ENCODE measurements around the gene AFAP1L2. TPM values are rescaled to one million over a fixed set of nuclear protein-coding genes. Genes with fewer than 3 reads are reported as not detected.

Gene AFAP1L2
- total and polyA plus RNA-seq, 7 donors = 0.75 to 3.6 (median 1.7) TPM

DNA sequence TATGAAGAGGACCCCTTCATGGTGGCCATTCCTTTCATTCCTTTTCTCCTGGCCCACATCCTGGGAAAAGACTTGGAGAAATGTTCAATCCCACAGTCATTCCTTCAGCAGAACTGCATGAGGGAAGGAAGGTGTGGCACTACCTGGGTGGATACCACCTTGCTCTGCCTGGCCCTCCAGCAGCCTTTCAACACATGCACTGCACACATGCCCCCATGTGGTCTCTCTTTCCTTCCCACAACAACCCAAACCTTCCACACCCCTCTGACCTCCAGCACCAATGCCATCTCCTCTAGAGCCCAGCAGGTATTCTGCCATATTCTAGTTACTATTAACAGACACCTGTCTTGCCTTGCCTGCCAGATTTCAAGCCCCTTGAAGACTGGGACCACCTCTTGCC lies 40.5 kb upstream of the AFAP1L2 start:
- ATAC-seq (no peak), DNase-seq (no peak)
- no peak overlapping the region for H3K4me3 ChIP-seq
- no peaks in the 10 kb centered on the region for H3K4me1 ChIP-seq
- H3K27me3 ChIP-seq (ENCODE audit: insufficient read depth in 3 of 3, low read length in 2 of 3) = no peaks in the 10 kb centered on the region
- H3K9me3 ChIP-seq = no peaks in the 10 kb centered on the region
- TF ChIP-seq CTCF (IDR thresholded peaks at IDR 0.05) = no peak
- no peak overlapping the region for H3K27ac ChIP-seq
- intact Hi-C loops (cut with DNase I) = no loop called here
- H3K36me3 ChIP-seq (ENCODE audit: insufficient read depth in 1 of 2, low read depth in 1 of 2) = peaks cover 0 to 12% of the 10 kb centered on the region in 2 donors

DNA sequence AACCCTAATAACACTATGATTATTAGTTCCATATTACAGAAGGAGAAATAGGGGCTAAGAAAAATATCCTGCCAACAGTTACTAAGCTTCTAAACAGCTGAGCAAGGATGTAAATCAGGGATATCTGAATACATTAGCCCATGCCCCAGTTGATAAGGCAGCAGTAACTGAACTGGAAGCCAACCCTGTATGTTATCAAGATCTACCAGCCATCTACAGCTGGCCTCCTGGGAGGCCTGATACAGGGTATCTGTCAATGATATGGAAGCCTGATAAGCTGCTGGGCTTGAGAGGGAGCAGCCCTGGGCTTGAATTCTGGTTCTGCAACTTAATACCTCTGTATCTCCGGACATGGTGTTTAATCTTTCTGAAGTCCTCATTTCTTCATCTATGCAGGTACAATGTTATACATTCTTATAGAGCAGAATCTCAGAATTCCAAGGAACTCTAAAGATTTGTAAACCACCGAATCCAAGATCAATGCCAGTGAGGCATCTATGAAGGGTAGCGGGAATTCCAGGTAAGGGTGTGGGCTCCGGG lies 37.9 kb upstream of the AFAP1L2 start:
- TF ChIP-seq CTCF (IDR thresholded peaks at IDR 0.05) = no peak
- H3K27me3 ChIP-seq (ENCODE audit: insufficient read depth in 3 of 3, low read length in 2 of 3) = no peaks in the 10 kb centered on the region
- intact Hi-C loops (cut with DNase I) = no loop called here
- H3K9me3 ChIP-seq = no peaks in the 10 kb centered on the region
- H3K4me3 ChIP-seq = no peak overlapping the region
- ATAC-seq (no peak), DNase-seq (no peak)
- peaks cover 3 to 24% of the 10 kb centered on the region in 2 donors for H3K36me3 ChIP-seq (ENCODE audit: insufficient read depth in 1 of 2, low read depth in 1 of 2)
- H3K27ac ChIP-seq = no peak overlapping the region
- H3K4me1 ChIP-seq = no peaks in the 10 kb centered on the region
- WGBS, 3 donors = 74 to 83% (median 82%) methylated on average over 4 of the region's 4 CpGs

DNA sequence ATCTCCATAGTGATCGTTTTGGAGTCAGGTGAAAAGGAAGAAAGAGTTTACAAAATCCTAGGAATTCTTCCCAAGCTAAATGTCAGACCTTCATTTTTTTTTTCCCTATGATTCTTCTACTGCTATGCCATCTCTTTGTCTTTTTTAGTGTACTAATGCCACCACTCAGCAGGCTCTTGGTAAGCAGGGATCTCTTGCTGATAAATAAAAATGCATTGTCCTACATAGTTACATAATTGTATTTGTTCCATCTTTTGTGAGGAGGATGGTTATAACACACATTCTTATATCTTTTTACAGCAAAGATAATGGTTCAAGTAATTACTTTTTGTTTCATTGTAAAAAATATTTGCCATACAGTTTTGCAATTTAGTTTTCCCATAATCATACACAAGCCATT lies 36.8 kb upstream of the AFAP1L2 start:
- intact Hi-C loops (cut with DNase I) = no loop called here
- H3K9me3 ChIP-seq = no peaks in the 10 kb centered on the region
- DNase-seq (no peak), ATAC-seq (no peak)
- TF ChIP-seq CTCF (IDR thresholded peaks at IDR 0.05) = no peak
- no peak overlapping the region for H3K27ac ChIP-seq
- H3K4me3 ChIP-seq = no peak overlapping the region
- no peaks in the 10 kb centered on the region for H3K27me3 ChIP-seq (ENCODE audit: insufficient read depth in 3 of 3, low read length in 2 of 3)
- 88 to 100% (median 92%) methylated on average over 1 of the region's 1 CpG for WGBS, 3 donors
- no peaks in the 10 kb centered on the region for H3K4me1 ChIP-seq
- peaks cover 3 to 27% of the 10 kb centered on the region in 2 donors for H3K36me3 ChIP-seq (ENCODE audit: insufficient read depth in 1 of 2, low read depth in 1 of 2)

- ATAC-seq (no peak), DNase-seq (no peak)
- peaks cover 3 to 25% of the 10 kb centered on the region in 2 donors for H3K36me3 ChIP-seq (ENCODE audit: insufficient read depth in 1 of 2, low read depth in 1 of 2)
- no peaks in the 10 kb centered on the region for H3K27me3 ChIP-seq (ENCODE audit: insufficient read depth in 3 of 3, low read length in 2 of 3)
- no peaks in the 10 kb centered on the region for H3K4me1 ChIP-seq
- H3K4me3 ChIP-seq = no peak overlapping the region
- H3K27ac ChIP-seq = no peak overlapping the region
- WGBS, 3 donors = 79 to 86% (median 81%) methylated on average over 9 of the region's 9 CpGs
- intact Hi-C loops (cut with DNase I) = loop anchor here (5.0 to 10.0 kb wide), 2 partner anchors 133 to 135 kb away; no protein-coding TSS in a partner anchor
- no peaks in the 10 kb centered on the region for H3K9me3 ChIP-seq
- TF ChIP-seq CTCF (IDR thresholded peaks at IDR 0.05) = peak; percentile 36
Measured at GRCh38 chr10:114437473-114438292, 33.4 kb upstream of the AFAP1L2 start.
